Esophagus muscularis mucosa (tissue), 4 donors: ENCODE results near the gene CHRNA3.

ENCODE experiments used
- EP300 ChIP-seq: sonication (generic); formaldehyde crosslinking; IDR thresholded peaks from one replicate; pipeline ENCODE4 v1.6.1; 2017; ENCODE audit warnings: antibody characterized with exemption
- POLR2A ChIP-seq: fragments of 450-650 bp; IDR thresholded peaks from one replicate; pipeline ENCODE4 v1.6.1; 2017; ENCODE audit warnings: antibody characterized with exemption, moderate library complexity, mild to moderate bottlenecking, low read depth
- POLR2AphosphoS5 ChIP-seq, 2 donors: sonication (generic); formaldehyde crosslinking; IDR thresholded peaks; one replicate each; pipeline ENCODE4 v1.6.1; 2017; ENCODE audit warnings: antibody characterized with exemption in 2 of 2
- TF ChIP-seq, protein P1 (sequence below), 3 experiments: fragments of 200-600 bp in 2 of 3; fragments of 450-650 bp in 1 of 3; sonication (generic) in 2 of 3; IDR thresholded peaks; one replicate each; pipeline ENCODE4 v1.5.1; 2017 to 2019; ENCODE audit warnings: antibody characterized with exemption in 3 of 3, mild to moderate bottlenecking in 2 of 3, moderate library complexity in 1 of 3

DNA sequence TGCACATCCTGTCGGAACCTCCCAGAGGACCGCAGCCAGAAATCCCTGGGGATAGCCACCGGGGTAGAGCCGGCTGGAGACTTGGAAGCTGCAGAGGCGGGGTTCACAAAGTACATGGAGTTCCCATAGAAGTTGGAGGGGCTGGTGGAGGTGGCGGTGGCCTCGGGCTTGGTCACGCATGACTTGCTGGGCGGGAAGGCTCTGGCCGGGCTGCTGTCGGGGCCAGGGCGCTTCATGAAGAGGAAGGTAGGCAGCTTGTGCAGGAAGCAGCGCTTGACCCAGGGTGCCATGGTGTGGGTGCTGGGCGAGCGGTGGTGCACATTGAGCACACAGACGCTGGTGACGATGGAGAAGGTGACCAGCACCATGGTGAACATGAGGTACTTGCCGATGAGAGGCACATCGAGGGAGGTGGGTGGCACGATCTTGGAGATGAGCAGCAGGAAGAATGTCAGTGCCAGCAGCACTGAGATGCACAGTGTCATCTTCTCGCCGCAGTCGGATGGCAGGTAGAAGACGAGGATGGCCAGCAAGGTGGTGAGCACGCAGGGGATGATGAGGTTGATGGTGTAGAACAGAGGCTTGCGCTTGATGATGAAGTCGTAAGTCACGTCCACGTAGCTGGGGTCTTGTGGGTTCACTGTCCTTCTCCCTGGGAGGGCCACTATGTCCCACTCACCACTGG is 8.4 kb upstream of the CHRNA3 start:
- TF ChIP-seq, protein P1, sequence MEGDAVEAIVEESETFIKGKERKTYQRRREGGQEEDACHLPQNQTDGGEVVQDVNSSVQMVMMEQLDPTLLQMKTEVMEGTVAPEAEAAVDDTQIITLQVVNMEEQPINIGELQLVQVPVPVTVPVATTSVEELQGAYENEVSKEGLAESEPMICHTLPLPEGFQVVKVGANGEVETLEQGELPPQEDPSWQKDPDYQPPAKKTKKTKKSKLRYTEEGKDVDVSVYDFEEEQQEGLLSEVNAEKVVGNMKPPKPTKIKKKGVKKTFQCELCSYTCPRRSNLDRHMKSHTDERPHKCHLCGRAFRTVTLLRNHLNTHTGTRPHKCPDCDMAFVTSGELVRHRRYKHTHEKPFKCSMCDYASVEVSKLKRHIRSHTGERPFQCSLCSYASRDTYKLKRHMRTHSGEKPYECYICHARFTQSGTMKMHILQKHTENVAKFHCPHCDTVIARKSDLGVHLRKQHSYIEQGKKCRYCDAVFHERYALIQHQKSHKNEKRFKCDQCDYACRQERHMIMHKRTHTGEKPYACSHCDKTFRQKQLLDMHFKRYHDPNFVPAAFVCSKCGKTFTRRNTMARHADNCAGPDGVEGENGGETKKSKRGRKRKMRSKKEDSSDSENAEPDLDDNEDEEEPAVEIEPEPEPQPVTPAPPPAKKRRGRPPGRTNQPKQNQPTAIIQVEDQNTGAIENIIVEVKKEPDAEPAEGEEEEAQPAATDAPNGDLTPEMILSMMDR (IDR thresholded peaks at IDR 0.05), result no peak
- TF ChIP-seq EP300 (no peak), POLR2A (no peak), POLR2AphosphoS5 (IDR thresholded peaks at IDR 0.05) (no peak)
